Naive thymus-derived CD8-positive, alpha-beta T cell (primary cell): ENCODE results near the gene SUSD6. TPM values are rescaled to one million over a fixed set of nuclear protein-coding genes. Genes with fewer than 3 reads are reported as not detected.

Experiments
- polyA plus RNA-seq, 3 donors: library from polyadenylated mRNA; unstranded; fragments of 300-500 nt; fragmentation: Illumina TruSeq; gene quantifications; one replicate each; pipeline ENCODE4 v1.2.3, GENCODE V29; 2021
- total RNA-seq, 8 experiments: library from RNA in 2 of 8; stranded (reverse) in 2 of 8; gene quantifications; one replicate each; pipeline ENCODE4 v1.2.3 and lab custom pipeline; 2021 to 2026

SUSD6 gene
- total and polyA plus RNA-seq, 5 experiments from 2014 or later: 4.5 to 38.8 (median 6.8) TPM

Other genes with a start within 250 kb of the SUSD6 start
- gene ERH, start 213.3 kb upstream of the SUSD6 start, total RNA-seq: 100 to 1,000 TPM; 113 to 126 TPM
- 10 to 100 TPM; 54.5 to 63.5 (median 58.9) TPM for gene ERH, start 213.3 kb upstream of the SUSD6 start, polyA plus RNA-seq
- 10 to 100 TPM; 35.0 to 35.9 TPM for gene SLC39A9, start 212.9 kb upstream of the SUSD6 start, total RNA-seq
- 10 to 100 TPM; 12.5 to 17.1 (median 13.0) TPM for gene SLC39A9, start 212.9 kb upstream of the SUSD6 start, polyA plus RNA-seq
- gene PLEKHD1, start 126.9 kb upstream of the SUSD6 start, total RNA-seq: under 1 TPM; 0.18 to 0.25 TPM
- gene PLEKHD1, start 126.9 kb upstream of the SUSD6 start, polyA plus RNA-seq: not detected
- gene CCDC177, start 36.7 kb upstream of the SUSD6 start, total RNA-seq: not detected
- not detected for gene CCDC177, start 36.7 kb upstream of the SUSD6 start, polyA plus RNA-seq
- gene SRSF5, start 155.5 kb downstream of the SUSD6 start, total RNA-seq: 1,000 to 10,000 TPM; 1,187 to 1,211 TPM
- gene SRSF5, start 155.5 kb downstream of the SUSD6 start, polyA plus RNA-seq: 1,000 to 10,000 TPM; 1,279 to 1,496 (median 1,446) TPM
- gene SLC10A1, start 185.6 kb downstream of the SUSD6 start, total RNA-seq: not detected
- gene SLC10A1, start 185.6 kb downstream of the SUSD6 start, polyA plus RNA-seq: under 1 TPM in 1 of 3 donors, not detected in 2; 0.20 TPM